HG03060 (cell line): ENCODE results near the gene STIMATE.

Experiments
- ATAC-seq: cut with Tn5 transposase; IDR thresholded peaks from one replicate; pipeline ENCODE4 v1.9.1; 2021; ENCODE audit warnings: low read depth, moderate number of reproducible peaks; ENCODE audit not compliant: unreplicated experiment

The STIMATE gene

GRCh38 chr3:52843881-52844280, 53.5 kb downstream of the STIMATE start:
- ATAC-seq = no peak

- no peak for ATAC-seq
Measured at GRCh38 chr3:52843108-52843865, 54.1 kb downstream of the STIMATE start.

GRCh38 chr3:52842424-52842823, 54.9 kb downstream of the STIMATE start:
- ATAC-seq = no peak

GRCh38 chr3:52841981-52842340, 55.4 kb downstream of the STIMATE start:
- no peak for ATAC-seq

- ATAC-seq = no peak
Measured at GRCh38 chr3:52841211-52841980, 56.0 kb downstream of the STIMATE start.

GRCh38 chr3:52839892-52840545, 57.3 kb downstream of the STIMATE start:
- ATAC-seq = no peak

- ATAC-seq = no peak
Measured at GRCh38 chr3:52839268-52839575, 58.1 kb downstream of the STIMATE start.

GRCh38 chr3:52838561-52839267, 58.6 kb downstream of the STIMATE start:
- no peak for ATAC-seq

- no peak for ATAC-seq
Measured at GRCh38 chr3:52836986-52837385, 60.4 kb downstream of the STIMATE start.

- no peak for ATAC-seq
Measured at GRCh38 chr3:52836471-52836845, 60.9 kb downstream of the STIMATE start.

- ATAC-seq = no peak
Measured at GRCh38 chr3:52835766-52836470, 61.4 kb downstream of the STIMATE start.

- no peak for ATAC-seq
Measured at GRCh38 chr3:52834871-52835501, 62.4 kb downstream of the STIMATE start, which contains the start of gene MUSTN1. MUSTN1 (minus strand) TSS chr3:52835019; CDS start chr3:52834948, 71 bp downstream.

GRCh38 chr3:52833202-52833601, 64.1 kb downstream of the STIMATE start:
- no peak for ATAC-seq

- no peak for ATAC-seq
Measured at GRCh38 chr3:52831500-52832301, 65.6 kb downstream of the STIMATE start.

- ATAC-seq = no peak
Measured at GRCh38 chr3:52830535-52831258, 66.7 kb downstream of the STIMATE start, which contains the start of gene ITIH4. ITIH4 (minus strand) TSS chr3:52830672; CDS start chr3:52830642, 30 bp downstream.

- no peak for ATAC-seq
Measured at GRCh38 chr3:52829906-52830463, 67.4 kb downstream of the STIMATE start.

GRCh38 chr3:52829482-52829881, 67.9 kb downstream of the STIMATE start:
- ATAC-seq = no peak

GRCh38 chr3:52827866-52828376, 69.4 kb downstream of the STIMATE start:
- ATAC-seq = no peak
